ENCODE data around the gene SHPK.
A peak's percentile ranks its signal among the peaks of the same experiment; 100 is the strongest.

Gene SHPK

GRCh38 chr17:3660311-3660891, 24.4 kb upstream of the SHPK start:
- DNase-seq (ENCODE audit: low spot score): no peak

GRCh38 chr17:3659541-3660111, 23.6 kb upstream of the SHPK start:
- peak; percentile 81 for DNase-seq (ENCODE audit: low spot score)

GRCh38 chr17:3658784-3659449, 22.9 kb upstream of the SHPK start:
- DNase-seq (ENCODE audit: low spot score): no peak

GRCh38 chr17:3657874-3658783, 22.1 kb upstream of the SHPK start:
- no peak for DNase-seq (ENCODE audit: low spot score)

- no peak for DNase-seq (ENCODE audit: low spot score)
Observed at GRCh38 chr17:3657588-3657869, 21.5 kb upstream of the SHPK start.

GRCh38 chr17:3656755-3657587, 20.9 kb upstream of the SHPK start:
- no peak for DNase-seq (ENCODE audit: low spot score)

- no peak for DNase-seq (ENCODE audit: low spot score)
Observed at GRCh38 chr17:3656353-3656752, 20.3 kb upstream of the SHPK start.

- no peak for DNase-seq (ENCODE audit: low spot score)
Observed at GRCh38 chr17:3655766-3656165, 19.7 kb upstream of the SHPK start.

GRCh38 chr17:3647769-3648555, 11.9 kb upstream of the SHPK start:
- peak; percentile 35 for DNase-seq (ENCODE audit: low spot score)

GRCh38 chr17:3647251-3647650, 11.2 kb upstream of the SHPK start:
- DNase-seq (ENCODE audit: low spot score): no peak

- no peak for DNase-seq (ENCODE audit: low spot score)
Observed at GRCh38 chr17:3645310-3645709, 9.3 kb upstream of the SHPK start.

GRCh38 chr17:3643889-3644349, 7.9 kb upstream of the SHPK start:
- DNase-seq (ENCODE audit: low spot score): no peak

- DNase-seq (ENCODE audit: low spot score): no peak
Observed at GRCh38 chr17:3641717-3642486, 5.9 kb upstream of the SHPK start.

GRCh38 chr17:3641014-3641413, 5.0 kb upstream of the SHPK start:
- no peak for DNase-seq (ENCODE audit: low spot score)

- DNase-seq (ENCODE audit: low spot score): no peak
Observed at GRCh38 chr17:3639981-3640596, 4.0 kb upstream of the SHPK start.

GRCh38 chr17:3636908-3637373, 891 bp upstream of the SHPK start:
- no peak for DNase-seq (ENCODE audit: low spot score)

GRCh38 chr17:3635474-3636153, 436 bp downstream of the SHPK start:
- DNase-seq (ENCODE audit: low spot score): no peak

GRCh38 chr17:3632287-3632686, 3.8 kb downstream of the SHPK start:
- no peak for DNase-seq (ENCODE audit: low spot score)

GRCh38 chr17:3630781-3631180, 5.3 kb downstream of the SHPK start:
- no peak for DNase-seq (ENCODE audit: low spot score)

Data from COLO829 (cell line).